Stimulated activated effector memory CD8-positive, alpha-beta T cell treated with anti-CD3 and anti-CD28 coated beads, Interleukin-12 subunit alpha, Interleukin-12 subunit beta, amount 100 ng/mL, for 72 hours (primary cell): ENCODE data around the gene MMP24.
A peak's percentile ranks its signal among the peaks of the same experiment; 100 is the strongest.
"Not testable (repeated sequence)": the region's sequence is repeated elsewhere in the genome, so short reads cannot be mapped to it uniquely, and the experiment has no call there.

Source experiments
- ATAC-seq: fragments of 150-1000 bp; cut with Tn5 transposase; 2 replicates; pipeline ENCODE4 v1.10.0; 2021
- DNase-seq, 2 donors: peaks; one replicate each; pipeline ENCODE4 v3.0.0; 2021 to 2022; ENCODE audit warnings: low spot score in 2 of 2
- H3K27ac Mint-ChIP-seq: one replicate; pipeline ENCODE4 v1.8.0; 2022; ENCODE audit warnings: mild to moderate bottlenecking, mixed read lengths
- H3K36me3 Mint-ChIP-seq: one replicate; pipeline ENCODE4 v1.8.0; 2022; ENCODE audit warnings: mild to moderate bottlenecking, mixed read lengths
- H3K4me1 Mint-ChIP-seq: one replicate; pipeline ENCODE4 v1.8.0; 2022; ENCODE audit warnings: mixed read lengths
- H3K4me3 Mint-ChIP-seq: one replicate; pipeline ENCODE4 v1.8.0; 2022; ENCODE audit warnings: mild to moderate bottlenecking, mixed read lengths
- H3K9me3 Mint-ChIP-seq: one replicate; pipeline ENCODE4 v1.8.0; 2022; ENCODE audit warnings: mixed read lengths

MMP24 gene

GRCh38 chr20:35201467-35201866 lies 25.0 kb upstream of the MMP24 start:
- not testable (repeated sequence) for DNase-seq, ATAC-seq, H3K36me3 Mint-ChIP-seq, H3K4me1 Mint-ChIP-seq, H3K27ac Mint-ChIP-seq, H3K4me3 Mint-ChIP-seq, H3K9me3 Mint-ChIP-seq

GRCh38 chr20:35206802-35207201 lies 19.7 kb upstream of the MMP24 start:
- ATAC-seq, result no peak
- H3K27ac Mint-ChIP-seq, result no peak overlapping the region
- H3K4me1 Mint-ChIP-seq, result no peaks in the 10 kb centered on the region
- DNase-seq, result no peak
- H3K36me3 Mint-ChIP-seq, result no peaks in the 10 kb centered on the region
- peaks cover 4% of the 10 kb centered on the region for H3K9me3 Mint-ChIP-seq
- H3K4me3 Mint-ChIP-seq, result no peak overlapping the region

- DNase-seq (peak; percentile 61 to 86), ATAC-seq (peak; percentile 87)
- H3K9me3 Mint-ChIP-seq, result peaks cover 4% of the 10 kb centered on the region
Measured at GRCh38 chr20:35207950-35208611, 18.4 kb upstream of the MMP24 start.

GRCh38 chr20:35215066-35215956 lies 11.2 kb upstream of the MMP24 start:
- H3K36me3 Mint-ChIP-seq, result peaks cover 4% of the 10 kb centered on the region
- H3K4me1 Mint-ChIP-seq, result no peaks in the 10 kb centered on the region
- no peak for ATAC-seq
- no peak overlapping the region for H3K27ac Mint-ChIP-seq
- H3K4me3 Mint-ChIP-seq, result no peak overlapping the region
- no peaks in the 10 kb centered on the region for H3K9me3 Mint-ChIP-seq
- DNase-seq, result no peak

More at GRCh38 chr20:35207950-35208611, 18.4 kb upstream of the MMP24 start:
- Mint-ChIP-seq H3K4me1 (no peaks in the 10 kb centered on the region), H3K4me3 (no peak overlapping the region), H3K36me3 (no peaks in the 10 kb centered on the region), H3K27ac (no peak overlapping the region)

GRCh38 chr20:35216541-35216940 lies 9.9 kb upstream of the MMP24 start:
- H3K9me3 Mint-ChIP-seq, result no peaks in the 10 kb centered on the region
- no peak for DNase-seq
- H3K4me3 Mint-ChIP-seq, result no peak overlapping the region
- peaks cover 4% of the 10 kb centered on the region for H3K36me3 Mint-ChIP-seq
- no peak for ATAC-seq
- no peak overlapping the region for H3K27ac Mint-ChIP-seq
- H3K4me1 Mint-ChIP-seq, result no peaks in the 10 kb centered on the region

GRCh38 chr20:35223941-35224340 lies 2.5 kb upstream of the MMP24 start:
- ATAC-seq (peak; percentile 40), DNase-seq (no peak)
- Mint-ChIP-seq H3K27ac (no peak overlapping the region), H3K4me1 (peaks cover 4% of the 10 kb centered on the region), H3K36me3 (no peaks in the 10 kb centered on the region), H3K9me3 (no peaks in the 10 kb centered on the region), H3K4me3 (no peak overlapping the region)

GRCh38 chr20:35224536-35224935 lies 2.0 kb upstream of the MMP24 start:
- ATAC-seq (no peak), DNase-seq (no peak)
- Mint-ChIP-seq H3K4me3 (no peak overlapping the region), H3K36me3 (no peaks in the 10 kb centered on the region), H3K27ac (no peak overlapping the region), H3K9me3 (no peaks in the 10 kb centered on the region), H3K4me1 (peaks cover 4% of the 10 kb centered on the region)

GRCh38 chr20:35225319-35226125 lies 968 bp upstream of the MMP24 start:
- peaks cover 4% of the 10 kb centered on the region for H3K4me1 Mint-ChIP-seq
- ATAC-seq (no peak), DNase-seq (no peak)
- no peaks in the 10 kb centered on the region for H3K9me3 Mint-ChIP-seq
- peak overlapping the region; percentile 38 for H3K4me3 Mint-ChIP-seq
- no peaks in the 10 kb centered on the region for H3K36me3 Mint-ChIP-seq
- H3K27ac Mint-ChIP-seq, result no peak overlapping the region

- Mint-ChIP-seq H3K4me1 (peaks cover 4% of the 10 kb centered on the region), H3K4me3 (peak overlapping the region; percentile 38), H3K36me3 (no peaks in the 10 kb centered on the region), H3K27ac (no peak overlapping the region), H3K9me3 (no peaks in the 10 kb centered on the region)
- ATAC-seq, result peak; percentile 84
- peak; percentile 45 to 68 for DNase-seq
Measured at GRCh38 chr20:35226884-35227681, 593 bp downstream of the MMP24 start.

GRCh38 chr20:35232575-35232974 lies 6.1 kb downstream of the MMP24 start:
- H3K4me3 Mint-ChIP-seq, result no peak overlapping the region
- H3K9me3 Mint-ChIP-seq, result no peaks in the 10 kb centered on the region
- ATAC-seq (no peak), DNase-seq (no peak)
- no peaks in the 10 kb centered on the region for H3K36me3 Mint-ChIP-seq
- H3K4me1 Mint-ChIP-seq, result peaks cover 5% of the 10 kb centered on the region
- H3K27ac Mint-ChIP-seq, result no peak overlapping the region

- H3K4me1 Mint-ChIP-seq, result peaks cover 11% of the 10 kb centered on the region
- ATAC-seq, result no peak
- no peak for DNase-seq
- no peak overlapping the region for H3K27ac Mint-ChIP-seq
- H3K9me3 Mint-ChIP-seq, result no peaks in the 10 kb centered on the region
- no peaks in the 10 kb centered on the region for H3K36me3 Mint-ChIP-seq
- H3K4me3 Mint-ChIP-seq, result no peak overlapping the region
Measured at GRCh38 chr20:35235881-35236280, 9.4 kb downstream of the MMP24 start.

GRCh38 chr20:35237486-35237885 lies 11.0 kb downstream of the MMP24 start:
- DNase-seq (no peak), ATAC-seq (no peak)
- Mint-ChIP-seq H3K4me1 (peaks cover 8% of the 10 kb centered on the region), H3K9me3 (no peaks in the 10 kb centered on the region), H3K4me3 (no peak overlapping the region), H3K36me3 (no peaks in the 10 kb centered on the region), H3K27ac (no peak overlapping the region)

- ATAC-seq (no peak), DNase-seq (no peak)
- Mint-ChIP-seq H3K36me3 (no peaks in the 10 kb centered on the region), H3K27ac (peak overlapping the region; percentile 2), H3K9me3 (no peaks in the 10 kb centered on the region), H3K4me3 (no peak overlapping the region), H3K4me1 (peaks cover 6% of the 10 kb centered on the region)
Measured at GRCh38 chr20:35238170-35238569, 11.7 kb downstream of the MMP24 start.

- Mint-ChIP-seq H3K9me3 (no peaks in the 10 kb centered on the region), H3K4me3 (no peak overlapping the region), H3K4me1 (peaks cover 6% of the 10 kb centered on the region), H3K27ac (peak overlapping the region; percentile 2), H3K36me3 (no peaks in the 10 kb centered on the region)
- DNase-seq, result no peak
- no peak for ATAC-seq
Measured at GRCh38 chr20:35238735-35239134, 12.2 kb downstream of the MMP24 start.
